Left ventricle myocardium inferior (tissue), 1 donor: ENCODE data around the gene CYP2C18. TPM values are rescaled to one million over a fixed set of nuclear protein-coding genes. Genes with fewer than 3 reads are reported as not detected.

Experiments used
- DNase-seq: peaks from one replicate; pipeline ENCODE4 v3.0.0-alpha.2; 2020
- H3K27ac ChIP-seq: fragments of 200-600 bp; replicated peaks from 2 replicates; pipeline ENCODE4 v1.8.0; 2021
- H3K27me3 ChIP-seq: fragments of 200-600 bp; 2 replicates; pipeline ENCODE4 v1.8.0; 2021; ENCODE audit warnings: low read depth
- H3K36me3 ChIP-seq: fragments of 200-600 bp; 2 replicates; pipeline ENCODE4 v1.8.0; 2021
- H3K4me1 ChIP-seq: fragments of 200-600 bp; 2 replicates; pipeline ENCODE4 v1.8.0; 2021
- H3K4me3 ChIP-seq: fragments of 200-600 bp; 2 replicates; pipeline ENCODE4 v1.8.0; 2021; ENCODE audit warnings: mild to moderate bottlenecking, moderate library complexity
- H3K9me3 ChIP-seq: fragments of 200-600 bp; replicated peaks from 2 replicates; pipeline ENCODE4 v1.8.0; 2021
- intact Hi-C: fragments of 100-400 bp; cut with micrococcal nuclease; formaldehyde crosslinking; loops from one replicate; pipeline ENCODE4 v1.11.0; 2022
- total RNA-seq: library from RNA; stranded (reverse); fragmentation: NEBNext Ultra II Directional; extraction: Animal tissue kit (Norgen Biotek cat#: 25700); gene quantifications from one replicate; pipeline ENCODE4 v1.2.1, GENCODE V29; 2021
- TF ChIP-seq, protein P1 (sequence below): fragments of 200-600 bp; IDR thresholded peaks from 2 replicates; pipeline ENCODE4 v1.8.0; 2021; ENCODE audit warnings: antibody characterized with exemption, mild to moderate bottlenecking, borderline replicate concordance
- donor health status: DM: no; HTN: yes; CAD: no; lungs with severe emphysema.

Gene CYP2C18
- total RNA-seq, 1 donor from 2014 or later: not detected

DNA sequence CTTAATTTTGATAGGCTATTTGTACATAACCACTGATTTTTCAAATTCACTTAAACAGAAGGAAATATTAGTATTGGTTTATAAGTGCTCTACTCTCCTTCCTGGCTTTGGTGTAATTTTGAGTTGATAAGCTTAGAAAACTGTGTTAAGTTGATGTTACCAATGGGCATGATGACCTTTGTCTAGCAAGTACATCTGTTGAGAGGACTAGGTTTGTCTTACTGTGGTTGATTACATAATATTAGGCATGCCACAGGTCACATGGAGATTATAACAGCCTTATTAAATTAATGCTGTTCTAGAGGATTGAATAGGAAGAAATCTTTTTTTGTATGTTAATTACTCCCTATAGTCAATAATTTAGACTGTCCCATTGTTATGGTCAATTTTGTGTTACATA, 27.0 kb downstream of the CYP2C18 start:
- Histone ChIP-seq H3K36me3 (no peaks in the 10 kb centered on the region), H3K27ac (no peak overlapping the region), H3K4me3 (no peak overlapping the region), H3K9me3 (peaks cover 16% of the 10 kb centered on the region), H3K27me3 (no peaks in the 10 kb centered on the region), H3K4me1 (no peaks in the 10 kb centered on the region)
- intact Hi-C loops: no loop called here
- DNase-seq: no peak
- TF ChIP-seq, protein P1, sequence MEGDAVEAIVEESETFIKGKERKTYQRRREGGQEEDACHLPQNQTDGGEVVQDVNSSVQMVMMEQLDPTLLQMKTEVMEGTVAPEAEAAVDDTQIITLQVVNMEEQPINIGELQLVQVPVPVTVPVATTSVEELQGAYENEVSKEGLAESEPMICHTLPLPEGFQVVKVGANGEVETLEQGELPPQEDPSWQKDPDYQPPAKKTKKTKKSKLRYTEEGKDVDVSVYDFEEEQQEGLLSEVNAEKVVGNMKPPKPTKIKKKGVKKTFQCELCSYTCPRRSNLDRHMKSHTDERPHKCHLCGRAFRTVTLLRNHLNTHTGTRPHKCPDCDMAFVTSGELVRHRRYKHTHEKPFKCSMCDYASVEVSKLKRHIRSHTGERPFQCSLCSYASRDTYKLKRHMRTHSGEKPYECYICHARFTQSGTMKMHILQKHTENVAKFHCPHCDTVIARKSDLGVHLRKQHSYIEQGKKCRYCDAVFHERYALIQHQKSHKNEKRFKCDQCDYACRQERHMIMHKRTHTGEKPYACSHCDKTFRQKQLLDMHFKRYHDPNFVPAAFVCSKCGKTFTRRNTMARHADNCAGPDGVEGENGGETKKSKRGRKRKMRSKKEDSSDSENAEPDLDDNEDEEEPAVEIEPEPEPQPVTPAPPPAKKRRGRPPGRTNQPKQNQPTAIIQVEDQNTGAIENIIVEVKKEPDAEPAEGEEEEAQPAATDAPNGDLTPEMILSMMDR: no peak

DNA sequence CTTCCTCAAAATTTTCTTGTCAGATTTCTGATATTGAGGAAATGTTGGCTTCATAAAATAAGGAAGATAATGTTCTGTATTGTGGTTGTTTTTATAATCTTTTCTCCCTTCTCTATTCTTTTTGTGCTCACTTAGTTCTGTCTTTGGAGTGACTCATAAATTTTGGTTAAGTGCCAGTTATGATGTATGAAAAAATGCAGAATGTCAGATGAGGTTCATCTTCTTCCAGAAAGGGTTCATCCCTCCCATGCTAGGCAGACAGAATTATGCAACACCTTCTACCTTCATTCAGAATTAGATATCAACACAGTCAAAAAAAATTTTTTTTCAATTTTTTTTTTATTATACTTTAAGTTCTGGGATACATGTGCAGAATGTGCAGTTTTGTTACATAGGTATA, 42.3 kb downstream of the CYP2C18 start:
- DNase-seq: no peak
- no peak overlapping the region for H3K27ac ChIP-seq
- no peaks in the 10 kb centered on the region for H3K27me3 ChIP-seq
- intact Hi-C loops: no loop called here
- TF ChIP-seq, protein P1: no peak
- H3K4me3 ChIP-seq: no peak overlapping the region
- peaks cover 5% of the 10 kb centered on the region for H3K9me3 ChIP-seq
- no peaks in the 10 kb centered on the region for H3K4me1 ChIP-seq
- no peaks in the 10 kb centered on the region for H3K36me3 ChIP-seq

DNA sequence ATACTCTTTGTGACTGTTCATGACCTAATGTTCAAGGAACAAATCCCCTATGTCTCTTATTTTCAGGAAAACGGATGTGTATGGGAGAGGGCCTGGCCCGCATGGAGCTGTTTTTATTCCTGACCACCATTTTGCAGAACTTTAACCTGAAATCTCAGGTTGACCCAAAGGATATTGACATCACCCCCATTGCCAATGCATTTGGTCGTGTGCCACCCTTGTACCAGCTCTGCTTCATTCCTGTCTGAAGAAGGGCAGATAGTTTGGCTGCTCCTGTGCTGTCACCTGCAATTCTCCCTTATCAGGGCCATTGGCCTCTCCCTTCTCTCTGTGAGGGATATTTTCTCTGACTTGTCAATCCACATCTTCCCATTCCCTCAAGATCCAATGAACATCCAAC, 51.7 kb downstream of the CYP2C18 start:
- Histone ChIP-seq H3K36me3 (no peaks in the 10 kb centered on the region), H3K4me1 (no peaks in the 10 kb centered on the region), H3K27ac (no peak overlapping the region), H3K27me3 (no peaks in the 10 kb centered on the region), H3K4me3 (no peak overlapping the region), H3K9me3 (peaks cover 24% of the 10 kb centered on the region)
- intact Hi-C loops: no loop called here
- no peak for DNase-seq
- TF ChIP-seq, protein P1: no peak

DNA sequence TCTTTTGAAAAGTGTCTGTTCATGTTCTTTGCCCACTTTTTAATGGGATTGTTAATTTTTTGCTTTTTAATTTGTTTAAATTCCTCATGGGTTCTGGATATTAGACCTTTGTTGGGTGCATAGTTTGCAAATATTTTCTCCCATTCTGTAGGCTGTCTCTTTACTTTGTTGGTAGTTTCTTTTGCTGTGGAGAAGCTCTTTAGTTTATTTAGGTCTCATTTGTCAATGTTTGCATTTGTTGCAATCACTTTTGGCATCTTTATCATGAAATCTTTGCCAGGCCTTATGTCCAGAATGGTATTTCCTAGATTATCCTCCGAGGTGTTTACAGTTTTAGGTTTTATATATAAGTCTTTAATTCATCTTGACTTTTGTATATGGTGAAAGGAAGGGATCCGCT, 55.1 kb downstream of the CYP2C18 start:
- peaks cover 54% of the 10 kb centered on the region for H3K9me3 ChIP-seq
- no peak overlapping the region for H3K4me3 ChIP-seq
- no peak for DNase-seq
- H3K27me3 ChIP-seq: no peaks in the 10 kb centered on the region
- intact Hi-C loops: no loop called here
- no peak overlapping the region for H3K27ac ChIP-seq
- H3K4me1 ChIP-seq: no peaks in the 10 kb centered on the region
- TF ChIP-seq, protein P1: no peak
- no peaks in the 10 kb centered on the region for H3K36me3 ChIP-seq

DNA sequence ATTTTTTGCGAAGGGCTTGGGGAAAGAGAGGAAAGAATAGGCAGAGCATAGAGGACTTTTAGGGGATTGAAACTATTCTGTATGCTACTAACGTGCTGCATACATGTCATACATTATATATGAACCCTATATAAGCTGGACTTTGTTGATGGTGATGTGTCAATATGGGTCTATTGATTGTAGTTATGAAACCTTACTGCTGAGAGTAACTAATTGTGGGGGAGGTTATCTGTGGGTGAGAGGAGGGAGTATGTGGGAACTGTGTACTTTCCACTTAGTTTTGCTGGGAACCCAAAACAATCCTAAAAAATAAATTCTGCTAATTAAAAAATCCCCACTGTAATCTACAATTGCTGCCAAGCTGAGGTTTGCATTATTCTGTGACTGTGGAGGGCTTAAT, 63.6 kb downstream of the CYP2C18 start:
- intact Hi-C loops: no loop called here
- peaks cover 28% of the 10 kb centered on the region for H3K9me3 ChIP-seq
- no peak overlapping the region for H3K27ac ChIP-seq
- H3K36me3 ChIP-seq: no peaks in the 10 kb centered on the region
- H3K4me3 ChIP-seq: no peak overlapping the region
- H3K27me3 ChIP-seq: no peaks in the 10 kb centered on the region
- no peak for DNase-seq
- TF ChIP-seq, protein P1: no peak
- H3K4me1 ChIP-seq: no peaks in the 10 kb centered on the region

DNA sequence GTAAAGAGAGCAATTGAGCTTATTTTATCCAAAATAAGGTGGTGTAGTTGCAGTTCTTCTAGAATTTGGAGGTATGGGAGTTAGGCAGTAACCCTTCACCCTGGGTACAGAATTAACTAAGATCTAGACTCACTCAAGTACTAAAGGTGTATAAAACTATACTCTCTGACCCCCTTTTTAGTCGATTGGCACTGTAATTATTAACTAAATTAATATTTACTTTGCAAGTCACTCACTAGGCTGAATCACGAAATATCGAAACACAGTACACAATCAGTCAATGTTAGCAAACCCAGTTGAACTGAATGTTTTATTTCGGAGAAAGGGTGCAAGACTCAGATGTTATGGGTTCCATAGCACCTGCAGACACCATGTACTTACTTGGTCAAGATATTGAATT, 64.3 kb downstream of the CYP2C18 start:
- TF ChIP-seq, protein P1: no peak
- no peak for DNase-seq
- no peak overlapping the region for H3K4me3 ChIP-seq
- no peaks in the 10 kb centered on the region for H3K27me3 ChIP-seq
- no peak overlapping the region for H3K27ac ChIP-seq
- intact Hi-C loops: no loop called here
- no peaks in the 10 kb centered on the region for H3K36me3 ChIP-seq
- H3K9me3 ChIP-seq: peaks cover 25% of the 10 kb centered on the region
- no peaks in the 10 kb centered on the region for H3K4me1 ChIP-seq
